H9 (cell line): ENCODE measurements around the gene ELOVL2. TPM values are rescaled to one million over a fixed set of nuclear protein-coding genes. Genes with fewer than 3 reads are reported as not detected.

Experiments used
- DNase-seq: peaks from one replicate; pipeline ENCODE4 v3.0.0-alpha.2; 2017
- H2AFZ ChIP-seq: one replicate; pipeline ENCODE4 v1.6.1; 2013; ENCODE audit warnings: mild to moderate bottlenecking, low read length, control low read depth, moderate library complexity
- H2AK5ac ChIP-seq: 2 replicates; pipeline ENCODE4 v1.6.1; 2013; ENCODE audit warnings: low read length, control low read depth, mixed read lengths; ENCODE audit not compliant: insufficient read length
- H2BK120ac ChIP-seq: one replicate; pipeline ENCODE4 v1.6.1; 2013; ENCODE audit warnings: low read depth, mild to moderate bottlenecking, low read length, control low read depth, inconsistent platforms; ENCODE audit not compliant: poor library complexity, severe bottlenecking
- H2BK12ac ChIP-seq: 2 replicates; pipeline ENCODE4 v1.6.1; 2013; ENCODE audit warnings: low read length, control low read depth, mixed read lengths, low read depth; ENCODE audit not compliant: insufficient read length
- H2BK15ac ChIP-seq: 2 replicates; pipeline ENCODE4 v1.6.1; 2013; ENCODE audit warnings: low read depth, low read length, control low read depth
- H2BK20ac ChIP-seq: one replicate; pipeline ENCODE4 v1.6.1; 2013; ENCODE audit warnings: low read depth, mild to moderate bottlenecking, low read length, control low read depth, inconsistent platforms; ENCODE audit not compliant: poor library complexity, severe bottlenecking
- H2BK5ac ChIP-seq: 2 replicates; pipeline ENCODE4 v1.6.1; 2013; ENCODE audit warnings: low read length, control low read depth, mixed read lengths; ENCODE audit not compliant: insufficient read length
- H3K14ac ChIP-seq: 2 replicates; pipeline ENCODE4 v1.6.1; 2013; ENCODE audit warnings: low read length, control low read depth; ENCODE audit not compliant: insufficient read depth
- H3K18ac ChIP-seq: 2 replicates; pipeline ENCODE4 v1.6.1; 2013; ENCODE audit warnings: low read depth, mild to moderate bottlenecking, mixed read lengths, low read length, control low read depth; ENCODE audit not compliant: insufficient read length
- H3K23ac ChIP-seq: 2 replicates; pipeline ENCODE4 v1.6.1; 2013; ENCODE audit warnings: low read length, control low read depth, mixed read lengths, low read depth; ENCODE audit not compliant: insufficient read length
- H3K23me2 ChIP-seq: 2 replicates; pipeline ENCODE4 v1.6.1; 2013; ENCODE audit warnings: low read depth, mild to moderate bottlenecking, mixed read lengths, low read length, control low read depth; ENCODE audit not compliant: insufficient read length, poor library complexity, severe bottlenecking
- H3K27ac ChIP-seq: 2 replicates; pipeline ENCODE4 v1.5.1; 2013; ENCODE audit warnings: low read length, control low read depth, mixed read lengths, low read depth; ENCODE audit not compliant: insufficient read length
- H3K27me3 ChIP-seq: 2 replicates; pipeline ENCODE4 v1.6.1; 2013; ENCODE audit warnings: low read length, control low read depth, inconsistent platforms; ENCODE audit not compliant: insufficient read depth
- H3K4ac ChIP-seq: 2 replicates; pipeline ENCODE4 v1.6.1; 2013; ENCODE audit warnings: low read depth, mild to moderate bottlenecking, control low read depth, inconsistent platforms, low read length, moderate library complexity
- H3K4me1 ChIP-seq: 2 replicates; pipeline ENCODE4 v1.6.1; 2013; ENCODE audit warnings: low read length, control low read depth, inconsistent platforms; ENCODE audit not compliant: insufficient read depth
- H3K4me2 ChIP-seq: 2 replicates; pipeline ENCODE4 v1.6.1; 2013; ENCODE audit warnings: low read length, control low read depth, mixed read lengths; ENCODE audit not compliant: insufficient read length, insufficient read depth
- H3K56ac ChIP-seq: 2 replicates; pipeline ENCODE4 v1.6.1; 2013; ENCODE audit warnings: low read depth, mild to moderate bottlenecking, mixed read lengths, low read length, control low read depth; ENCODE audit not compliant: insufficient read length
- H3K79me1 ChIP-seq: 2 replicates; pipeline ENCODE4 v1.6.1; 2013; ENCODE audit warnings: low read depth, mild to moderate bottlenecking, moderate library complexity, low read length, control low read depth, inconsistent platforms; ENCODE audit not compliant: insufficient read depth, poor library complexity, severe bottlenecking
- H3K79me2 ChIP-seq: 2 replicates; pipeline ENCODE4 v1.6.1; 2013; ENCODE audit warnings: low read length, control low read depth, inconsistent platforms; ENCODE audit not compliant: insufficient read depth
- H3K9ac ChIP-seq: 2 replicates; pipeline ENCODE4 v1.6.1; 2013; ENCODE audit warnings: low read length, control low read depth, mixed read lengths; ENCODE audit not compliant: insufficient read length; ENCODE audit errors: extremely low read depth
- H3K9me3 ChIP-seq: one replicate; pipeline ENCODE4 v1.6.1; 2013; ENCODE audit warnings: low read depth, low read length, inconsistent platforms; ENCODE audit not compliant: control insufficient read depth
- H3T11ph ChIP-seq: one replicate; pipeline ENCODE4 v1.6.1; 2013; ENCODE audit warnings: mild to moderate bottlenecking, low read length, control low read depth, inconsistent platforms
- H4K20me1 ChIP-seq: one replicate; pipeline ENCODE4 v1.6.1; 2013; ENCODE audit not compliant: control insufficient read depth, insufficient read length, insufficient read depth
- H4K5ac ChIP-seq: 2 replicates; pipeline ENCODE4 v1.6.1; 2013; ENCODE audit warnings: low read depth, mild to moderate bottlenecking, mixed read lengths, low read length, control low read depth; ENCODE audit not compliant: insufficient read length
- H4K8ac ChIP-seq: replicated peaks from 2 replicates; pipeline ENCODE4 v1.6.1; 2013; ENCODE audit warnings: low read length, control low read depth, mixed read lengths, low read depth; ENCODE audit not compliant: insufficient read length
- H4K91ac ChIP-seq: 2 replicates; pipeline ENCODE4 v1.6.1; 2013; ENCODE audit warnings: low read depth, mild to moderate bottlenecking, moderate library complexity, mixed read lengths, low read length, control low read depth; ENCODE audit not compliant: insufficient read length
- H3K27ac Mint-ChIP-seq, 3 experiments: 2 replicates in 2 of 3; 3 replicates in 1 of 3; pipeline ENCODE4 v1.8.0; 2020 to 2021; ENCODE audit warnings: mixed read lengths in 3 of 3, mild to moderate bottlenecking in 1 of 3, moderate library complexity in 1 of 3
- H3K27me3 Mint-ChIP-seq: 2 replicates; pipeline ENCODE4 v1.8.0; 2021; ENCODE audit warnings: low read depth, mild to moderate bottlenecking, moderate library complexity, mixed read lengths
- H3K36me3 Mint-ChIP-seq, 3 experiments: 2 replicates in 2 of 3; 3 replicates in 1 of 3; pipeline ENCODE4 v1.8.0; 2020 to 2021; ENCODE audit warnings: low read depth in 3 of 3, mixed read lengths in 3 of 3; ENCODE audit not compliant: insufficient read depth in 1 of 3
- H3K4me1 Mint-ChIP-seq, 2 experiments: 2 replicates each; pipeline ENCODE4 v1.8.0; 2020; ENCODE audit warnings: mixed read lengths in 2 of 2
- H3K4me3 Mint-ChIP-seq, 2 experiments: 2 replicates in 1 of 2; 3 replicates in 1 of 2; pipeline ENCODE4 v1.8.0; 2020 to 2021; ENCODE audit warnings: mild to moderate bottlenecking in 2 of 2, mixed read lengths in 2 of 2, moderate library complexity in 1 of 2
- H3K9me3 Mint-ChIP-seq, 2 experiments: 2 replicates in 1 of 2; 3 replicates in 1 of 2; pipeline ENCODE4 v1.8.0; 2020; ENCODE audit warnings: mild to moderate bottlenecking in 2 of 2, mixed read lengths in 2 of 2, moderate library complexity in 1 of 2
- WGBS: extraction: QIAGEN DNeasy Blood & Tissue Kit; methylation state at CpG from one replicate; pipeline ENCODE4 v1.1.7; 2013; ENCODE audit warnings: missing lambda C conversion rate, low lambda C conversion rate, mixed read lengths; ENCODE audit not compliant: insufficient read length; ENCODE audit errors: extremely low coverage; 5-methylcytosine and 5-hydroxymethylcytosine counted together
- total RNA-seq: library from RNA; stranded (reverse); gene quantifications from 2 replicates; pipeline ENCODE4 v1.2.1, GENCODE V29; 2021
- TF ChIP-seq, protein P1 (sequence below): fragments of 200-600 bp; sonication (generic); conservative IDR thresholded peaks from 3 replicates; pipeline ENCODE4 v1.8.0; 2021; ENCODE audit warnings: antibody characterized with exemption, mild to moderate bottlenecking

The ELOVL2 gene
- total RNA-seq, 1 experiment from 2014 or later: 0.57 TPM

- Histone ChIP-seq H3K27me3 (no peaks in the 10 kb centered on the region), H4K20me1 (peaks cover 2% of the 10 kb centered on the region), H3K56ac (no peak overlapping the region), H2BK15ac (no peak overlapping the region), H2BK20ac (no peak overlapping the region), H3K23me2 (no peaks in the 10 kb centered on the region), H2BK5ac (no peak overlapping the region), H4K5ac (no peak overlapping the region), H2AFZ (no peak overlapping the region), H3K79me2 (no peaks in the 10 kb centered on the region), H4K91ac (no peak overlapping the region), H3K9ac (no peak overlapping the region), H2BK12ac (no peak overlapping the region), H3K14ac (no peak overlapping the region), H3K4ac (no peak overlapping the region), H2AK5ac (no peak overlapping the region), H3T11ph (no peak overlapping the region), H3K9me3 (no peaks in the 10 kb centered on the region), H3K27ac (no peak overlapping the region), H3K79me1 (no peaks in the 10 kb centered on the region), H3K18ac (no peak overlapping the region), H2BK120ac (no peak overlapping the region), H3K23ac (no peak overlapping the region), H3K4me2 (no peak overlapping the region), H3K4me1 (peaks cover 5% of the 10 kb centered on the region; the same call in 1 of the 2 replicates), H4K8ac (no peak overlapping the region)
- no peaks in the 10 kb centered on the region for H3K9me3 Mint-ChIP-seq
- no peak overlapping the region for H3K27ac Mint-ChIP-seq
- H3K4me3 Mint-ChIP-seq: no peak overlapping the region
- TF ChIP-seq, protein P1, sequence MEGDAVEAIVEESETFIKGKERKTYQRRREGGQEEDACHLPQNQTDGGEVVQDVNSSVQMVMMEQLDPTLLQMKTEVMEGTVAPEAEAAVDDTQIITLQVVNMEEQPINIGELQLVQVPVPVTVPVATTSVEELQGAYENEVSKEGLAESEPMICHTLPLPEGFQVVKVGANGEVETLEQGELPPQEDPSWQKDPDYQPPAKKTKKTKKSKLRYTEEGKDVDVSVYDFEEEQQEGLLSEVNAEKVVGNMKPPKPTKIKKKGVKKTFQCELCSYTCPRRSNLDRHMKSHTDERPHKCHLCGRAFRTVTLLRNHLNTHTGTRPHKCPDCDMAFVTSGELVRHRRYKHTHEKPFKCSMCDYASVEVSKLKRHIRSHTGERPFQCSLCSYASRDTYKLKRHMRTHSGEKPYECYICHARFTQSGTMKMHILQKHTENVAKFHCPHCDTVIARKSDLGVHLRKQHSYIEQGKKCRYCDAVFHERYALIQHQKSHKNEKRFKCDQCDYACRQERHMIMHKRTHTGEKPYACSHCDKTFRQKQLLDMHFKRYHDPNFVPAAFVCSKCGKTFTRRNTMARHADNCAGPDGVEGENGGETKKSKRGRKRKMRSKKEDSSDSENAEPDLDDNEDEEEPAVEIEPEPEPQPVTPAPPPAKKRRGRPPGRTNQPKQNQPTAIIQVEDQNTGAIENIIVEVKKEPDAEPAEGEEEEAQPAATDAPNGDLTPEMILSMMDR: no peak
- peaks cover 24 to 28% of the 10 kb centered on the region in 2 experiments for H3K4me1 Mint-ChIP-seq
- no peaks in the 10 kb centered on the region for H3K36me3 Mint-ChIP-seq
- WGBS: no CpG with 5 or more reads among the region's 11 CpGs
- DNase-seq: no peak
- H3K27me3 Mint-ChIP-seq: no peaks in the 10 kb centered on the region
These were observed 15.1 kb downstream of the ELOVL2 start for GRCh38 chr6:11028959-11029358.
